Fibroblast of skin of back (primary cell): ENCODE measurements around the gene GALNT12.

Experiments used
- DNase-seq: peaks from one replicate; pipeline ENCODE4 v3.0.0-alpha.2; 2013

Gene GALNT12

GRCh38 chr9:98834386-98834785 is 26.9 kb downstream of the GALNT12 start:
- DNase-seq = no peak

GRCh38 chr9:98836206-98836605 is 28.7 kb downstream of the GALNT12 start:
- DNase-seq = no peak

- DNase-seq = no peak
Measured at GRCh38 chr9:98837516-98837915, 30.0 kb downstream of the GALNT12 start.

GRCh38 chr9:98838155-98838867 is 30.8 kb downstream of the GALNT12 start:
- DNase-seq = no peak

GRCh38 chr9:98838868-98839565 is 31.5 kb downstream of the GALNT12 start:
- no peak for DNase-seq

- no peak for DNase-seq
Measured at GRCh38 chr9:98839724-98840123, 32.3 kb downstream of the GALNT12 start.

- no peak for DNase-seq
Measured at GRCh38 chr9:98842510-98842909, 35.0 kb downstream of the GALNT12 start.

GRCh38 chr9:98846081-98846480 is 38.6 kb downstream of the GALNT12 start:
- DNase-seq = no peak

- no peak for DNase-seq
Measured at GRCh38 chr9:98846879-98847278, 39.4 kb downstream of the GALNT12 start.

- peak; percentile 77 for DNase-seq
Measured at GRCh38 chr9:98848450-98849149, 41.1 kb downstream of the GALNT12 start.

GRCh38 chr9:98849563-98849962 is 42.1 kb downstream of the GALNT12 start:
- no peak for DNase-seq

GRCh38 chr9:98850851-98851729 is 43.6 kb downstream of the GALNT12 start:
- DNase-seq = no peak

GRCh38 chr9:98851730-98852459 is 44.4 kb downstream of the GALNT12 start:
- no peak for DNase-seq

- no peak for DNase-seq
Measured at GRCh38 chr9:98852460-98852734, 44.9 kb downstream of the GALNT12 start.

- no peak for DNase-seq
Measured at GRCh38 chr9:98852961-98853360, 45.5 kb downstream of the GALNT12 start.

- DNase-seq = peak; percentile 83
Measured at GRCh38 chr9:98854266-98854665, 46.8 kb downstream of the GALNT12 start.

- no peak for DNase-seq
Measured at GRCh38 chr9:98855592-98855991, 48.1 kb downstream of the GALNT12 start.

- DNase-seq = no peak
Measured at GRCh38 chr9:98856982-98857381, 49.5 kb downstream of the GALNT12 start.

GRCh38 chr9:98859941-98860340 is 52.5 kb downstream of the GALNT12 start:
- no peak for DNase-seq

- peak; percentile 96 for DNase-seq
Measured at GRCh38 chr9:98860871-98861293, 53.4 kb downstream of the GALNT12 start.

- peak; percentile 76 for DNase-seq
Measured at GRCh38 chr9:98861781-98862504, 54.5 kb downstream of the GALNT12 start.
